ENCODE data around the gene HABP2. TPM values are rescaled to one million over a fixed set of nuclear protein-coding genes. Genes with fewer than 3 reads are reported as not detected.

Gene HABP2
- total RNA-seq, 1 experiment from 2014 or later = 0.59 TPM

DNA sequence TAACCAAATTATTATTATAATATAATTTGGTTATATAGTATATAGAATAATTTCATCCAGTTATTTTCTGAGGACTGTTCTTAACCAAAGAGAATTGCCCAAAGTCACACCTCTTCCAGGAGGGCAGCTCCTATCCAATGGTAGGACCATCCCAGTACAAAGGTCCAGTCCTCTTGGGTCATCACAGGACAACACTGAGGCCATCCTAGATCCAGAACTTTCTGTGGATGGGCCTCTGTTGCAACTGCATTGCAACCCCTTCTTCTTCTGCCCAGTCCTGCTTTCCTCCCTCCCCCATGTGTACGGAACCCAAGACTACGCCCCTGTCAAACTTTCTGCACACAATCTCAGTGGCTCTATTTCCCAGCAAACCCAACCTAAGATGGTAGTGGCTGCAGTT is 5.4 kb upstream of the HABP2 start:
- DNase-seq = no peak
- TF ChIP-seq CTCF (IDR thresholded peaks at IDR 0.05; ENCODE audit: unreplicated experiment) = no peak
- Mint-ChIP-seq H3K27ac (ENCODE audit: unreplicated experiment) (no peak overlapping the region), H3K4me1 (ENCODE audit: low read depth, unreplicated experiment) (peaks cover 19% of the 10 kb centered on the region), H3K27me3 (ENCODE audit: unreplicated experiment) (peaks cover 37% of the 10 kb centered on the region), H3K9me3 (ENCODE audit: low read depth, unreplicated experiment) (no peaks in the 10 kb centered on the region), H3K36me3 (ENCODE audit: insufficient read depth, unreplicated experiment) (no peaks in the 10 kb centered on the region), H3K4me3 (ENCODE audit: low read depth, unreplicated experiment) (no peak overlapping the region)
- CTCF ChIA-PET = no interaction called here
- intact Hi-C loops (cut with micrococcal nuclease; ENCODE audit: unreplicated experiment) = no loop called here
- no TSS peak for BruUV-seq (replicated peaks)

- H3K4me3 Mint-ChIP-seq (ENCODE audit: low read depth, unreplicated experiment) = no peak overlapping the region
- no TSS peak for BruUV-seq (replicated peaks)
- H3K4me1 Mint-ChIP-seq (ENCODE audit: low read depth, unreplicated experiment) = peaks cover 37% of the 10 kb centered on the region
- CTCF ChIA-PET = no interaction called here
- no peak for DNase-seq
- no peaks in the 10 kb centered on the region for H3K36me3 Mint-ChIP-seq (ENCODE audit: insufficient read depth, unreplicated experiment)
- peaks cover 40% of the 10 kb centered on the region for H3K27me3 Mint-ChIP-seq (ENCODE audit: unreplicated experiment)
- no peak overlapping the region for H3K27ac Mint-ChIP-seq (ENCODE audit: unreplicated experiment)
- no peak for TF ChIP-seq CTCF (IDR thresholded peaks at IDR 0.05; ENCODE audit: unreplicated experiment)
- intact Hi-C loops (cut with micrococcal nuclease; ENCODE audit: unreplicated experiment) = loop anchor here (10.0 kb wide), 1 partner anchor 165 kb away; no protein-coding TSS in a partner anchor
- H3K9me3 Mint-ChIP-seq (ENCODE audit: low read depth, unreplicated experiment) = no peaks in the 10 kb centered on the region
Measured at GRCh38 chr10:113549856-113550255, 3.0 kb upstream of the HABP2 start.

DNA sequence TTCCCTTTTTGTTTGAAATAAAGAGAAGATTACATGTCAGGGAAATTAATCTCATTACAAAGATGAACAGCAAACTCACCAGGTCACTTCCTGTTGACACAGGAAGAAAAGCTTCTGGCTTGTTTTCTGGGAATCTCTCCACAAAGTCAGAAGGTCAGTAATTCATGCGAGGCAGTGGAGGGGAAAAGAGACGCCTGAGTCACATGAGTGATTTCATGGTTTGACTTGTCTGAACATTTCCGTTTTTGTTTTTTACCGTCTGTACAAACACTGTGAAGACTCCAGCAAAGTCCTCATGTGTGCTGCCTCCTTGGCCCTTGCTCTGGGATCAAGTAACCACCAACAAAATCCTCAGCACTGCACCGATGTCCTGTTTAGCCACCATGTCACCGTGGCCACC is 2.5 kb upstream of the HABP2 start:
- H3K4me1 Mint-ChIP-seq (ENCODE audit: low read depth, unreplicated experiment) = peaks cover 37% of the 10 kb centered on the region
- H3K27me3 Mint-ChIP-seq (ENCODE audit: unreplicated experiment) = peaks cover 37% of the 10 kb centered on the region
- intact Hi-C loops (cut with micrococcal nuclease; ENCODE audit: unreplicated experiment) = loop anchor here (10.0 kb wide), 1 partner anchor 166 kb away; no protein-coding TSS in a partner anchor
- no peak for TF ChIP-seq CTCF (IDR thresholded peaks at IDR 0.05; ENCODE audit: unreplicated experiment)
- H3K4me3 Mint-ChIP-seq (ENCODE audit: low read depth, unreplicated experiment) = no peak overlapping the region
- DNase-seq = no peak
- CTCF ChIA-PET = no interaction called here
- no peaks in the 10 kb centered on the region for H3K36me3 Mint-ChIP-seq (ENCODE audit: insufficient read depth, unreplicated experiment)
- no peak overlapping the region for H3K27ac Mint-ChIP-seq (ENCODE audit: unreplicated experiment)
- H3K9me3 Mint-ChIP-seq (ENCODE audit: low read depth, unreplicated experiment) = no peaks in the 10 kb centered on the region
- no TSS peak for BruUV-seq (replicated peaks)

- Mint-ChIP-seq H3K36me3 (ENCODE audit: insufficient read depth, unreplicated experiment) (no peaks in the 10 kb centered on the region), H3K4me3 (ENCODE audit: low read depth, unreplicated experiment) (no peak overlapping the region), H3K27ac (ENCODE audit: unreplicated experiment) (no peak overlapping the region), H3K27me3 (ENCODE audit: unreplicated experiment) (peaks cover 29% of the 10 kb centered on the region), H3K4me1 (ENCODE audit: low read depth, unreplicated experiment) (peaks cover 37% of the 10 kb centered on the region), H3K9me3 (ENCODE audit: low read depth, unreplicated experiment) (no peaks in the 10 kb centered on the region)
- CTCF ChIA-PET = interaction anchor here (2.2 kb wide), 1 partner anchor 11 kb away, joined by 7 read pairs; no protein-coding TSS in a partner anchor
- no peak for TF ChIP-seq CTCF (IDR thresholded peaks at IDR 0.05; ENCODE audit: unreplicated experiment)
- intact Hi-C loops (cut with micrococcal nuclease; ENCODE audit: unreplicated experiment) = loop anchor here (10.0 kb wide), 1 partner anchor 167 kb away; no protein-coding TSS in a partner anchor
- DNase-seq = peak; percentile 66
- no TSS peak for BruUV-seq (replicated peaks)
Measured at GRCh38 chr10:113552014-113552413, 839 bp upstream of the HABP2 start.

Measured in Calu3 (cell line).